HG03108 (cell line): ENCODE results near the gene AGBL3.
"Not testable (repeated sequence)": the region's sequence is repeated elsewhere in the genome, so short reads cannot be mapped to it uniquely, and the experiment has no call there.

Experiments used
- ATAC-seq: cut with Tn5 transposase; IDR thresholded peaks from one replicate; pipeline ENCODE4 v1.9.1; 2021; ENCODE audit warnings: moderate library complexity; ENCODE audit not compliant: unreplicated experiment

AGBL3 gene

DNA sequence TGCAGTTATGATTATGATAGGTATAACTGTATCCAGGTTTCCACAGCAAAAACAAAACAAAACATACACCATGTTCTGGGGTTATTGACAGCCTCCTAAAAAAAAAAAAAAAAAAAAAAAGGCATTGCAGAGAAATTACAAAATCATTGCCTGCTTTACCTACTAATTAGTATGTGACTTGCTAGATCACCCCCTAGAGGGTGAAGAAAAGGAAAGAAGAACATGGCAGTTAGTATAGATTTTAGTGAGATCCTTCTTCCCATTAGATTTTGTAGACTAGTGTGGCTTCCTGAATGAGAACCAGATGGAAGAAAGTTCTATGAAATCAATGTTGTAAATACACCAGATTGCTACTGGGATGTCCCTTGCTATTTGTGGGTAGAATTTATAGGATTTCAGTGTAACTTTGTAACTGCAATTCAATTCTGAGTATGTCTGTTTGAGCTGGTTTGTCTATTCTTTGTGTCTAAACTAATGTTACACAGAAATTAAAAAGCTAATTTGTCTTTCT, 24.0 kb upstream of the AGBL3 start:
- ATAC-seq = no peak

DNA sequence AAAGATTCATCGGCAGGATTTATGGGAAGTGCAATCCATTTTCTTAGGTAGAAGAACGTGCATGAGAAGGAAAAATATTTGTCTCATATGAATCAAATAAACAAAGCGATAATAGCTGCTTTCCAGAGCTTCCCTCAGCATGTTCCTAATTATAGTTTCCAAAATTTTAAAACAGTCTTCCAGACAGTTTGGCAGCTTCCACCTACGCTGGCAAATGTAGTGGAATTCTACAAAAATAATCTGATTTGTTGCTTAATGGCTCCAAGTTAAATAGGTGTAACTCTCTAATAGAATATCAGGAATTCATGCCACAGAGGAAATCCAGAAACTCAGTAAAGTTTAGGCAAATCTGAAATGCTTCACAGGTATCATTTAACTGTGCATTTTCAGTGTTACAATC, 23.3 kb upstream of the AGBL3 start:
- ATAC-seq = no peak

DNA sequence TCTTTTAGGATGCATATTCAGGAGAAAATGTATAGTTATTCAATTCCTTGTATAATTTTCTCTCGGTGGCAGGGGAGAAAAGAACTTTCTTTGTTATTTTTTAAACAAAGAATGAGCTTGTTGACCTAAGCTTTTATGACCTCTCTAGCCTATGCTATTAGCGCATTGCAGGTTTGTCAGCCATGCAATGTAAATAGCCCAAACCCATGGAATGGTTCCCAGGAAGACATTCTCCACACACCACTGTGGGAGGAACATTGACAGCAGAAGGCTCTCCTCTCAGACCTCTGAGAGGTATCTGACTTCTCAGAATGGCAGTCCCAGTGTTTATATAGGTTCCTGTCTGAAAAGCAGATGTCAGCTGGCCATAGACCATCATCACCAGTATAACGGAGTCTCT, 19.6 kb upstream of the AGBL3 start:
- no peak for ATAC-seq

DNA sequence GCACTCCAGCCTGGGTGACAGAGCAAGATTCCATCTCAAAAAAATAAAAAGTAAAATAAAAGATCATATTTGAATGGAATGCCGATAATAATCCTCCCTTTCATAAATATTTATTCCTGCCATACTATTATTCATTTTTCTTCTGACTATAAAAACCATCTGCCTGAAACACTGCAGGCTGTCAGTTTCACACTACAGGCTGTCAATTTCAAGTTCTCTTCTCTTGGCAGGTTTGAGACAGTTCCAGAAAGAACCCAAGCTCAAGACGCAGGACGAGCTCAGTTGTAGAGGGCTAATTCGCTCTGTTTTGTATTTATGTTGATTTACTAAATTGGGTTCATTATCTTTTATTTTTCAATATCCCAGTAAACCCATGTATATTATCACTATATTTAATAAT, 18.2 kb upstream of the AGBL3 start:
- ATAC-seq = no peak

DNA sequence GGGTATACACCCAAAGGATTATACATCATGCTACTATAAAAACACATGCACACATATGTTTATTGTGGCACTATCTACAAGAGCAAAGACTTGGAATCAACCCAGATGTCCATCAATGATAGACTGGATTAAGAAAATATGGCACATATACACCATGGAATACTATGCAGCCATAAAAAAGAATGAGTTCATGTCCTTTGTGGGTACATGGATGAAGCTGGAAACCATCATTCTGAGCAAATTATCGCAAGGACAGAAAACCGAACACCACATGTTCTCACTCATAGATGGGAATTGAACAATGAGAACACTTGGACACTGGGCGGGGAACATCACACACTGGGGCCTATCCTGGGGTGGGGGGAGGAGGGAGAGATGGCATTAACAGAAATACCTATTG, 4.7 kb upstream of the AGBL3 start:
- ATAC-seq = not testable (repeated sequence)

DNA sequence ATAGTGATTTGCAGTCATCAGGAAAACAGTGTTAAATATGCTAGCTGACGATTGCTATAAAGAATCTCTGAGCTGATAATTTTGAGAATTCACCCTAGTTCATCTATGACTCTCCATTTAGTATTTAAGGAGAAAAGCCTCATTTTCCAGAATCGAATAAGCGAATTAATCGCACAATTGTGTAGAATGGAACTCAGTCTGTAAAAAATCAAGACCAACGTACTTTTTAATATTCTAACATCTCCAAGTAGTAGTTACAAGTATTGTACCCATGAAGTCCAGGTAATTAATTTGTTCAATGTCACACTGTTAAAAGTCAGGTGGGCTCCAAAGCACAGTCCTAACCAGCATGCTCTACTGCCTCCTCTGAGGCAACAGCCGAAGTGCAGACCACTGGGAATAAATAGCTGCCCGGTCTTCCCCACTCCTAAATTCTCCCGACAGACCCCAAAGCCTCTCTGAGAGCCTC, 380 bp upstream of the AGBL3 start:
- no peak for ATAC-seq

DNA sequence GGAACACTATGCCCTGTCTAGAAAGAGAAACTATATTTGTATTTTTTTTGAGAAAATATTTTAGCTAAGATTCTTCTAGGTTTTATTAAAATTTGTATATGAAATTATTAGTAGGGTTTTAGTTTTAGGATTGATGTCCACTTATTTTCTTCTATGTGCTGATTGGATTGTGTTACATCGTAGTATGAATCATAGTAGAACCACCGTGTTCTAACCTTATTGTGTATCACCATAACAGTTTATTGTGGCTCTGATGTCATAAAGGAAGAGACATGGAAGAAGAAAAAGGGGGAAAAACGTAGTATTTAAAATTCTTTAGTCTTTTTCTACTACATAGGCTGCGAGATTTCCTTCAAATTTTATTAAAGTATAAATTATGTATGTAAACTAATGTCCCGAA, 1.9 kb downstream of the AGBL3 start:
- ATAC-seq = no peak

DNA sequence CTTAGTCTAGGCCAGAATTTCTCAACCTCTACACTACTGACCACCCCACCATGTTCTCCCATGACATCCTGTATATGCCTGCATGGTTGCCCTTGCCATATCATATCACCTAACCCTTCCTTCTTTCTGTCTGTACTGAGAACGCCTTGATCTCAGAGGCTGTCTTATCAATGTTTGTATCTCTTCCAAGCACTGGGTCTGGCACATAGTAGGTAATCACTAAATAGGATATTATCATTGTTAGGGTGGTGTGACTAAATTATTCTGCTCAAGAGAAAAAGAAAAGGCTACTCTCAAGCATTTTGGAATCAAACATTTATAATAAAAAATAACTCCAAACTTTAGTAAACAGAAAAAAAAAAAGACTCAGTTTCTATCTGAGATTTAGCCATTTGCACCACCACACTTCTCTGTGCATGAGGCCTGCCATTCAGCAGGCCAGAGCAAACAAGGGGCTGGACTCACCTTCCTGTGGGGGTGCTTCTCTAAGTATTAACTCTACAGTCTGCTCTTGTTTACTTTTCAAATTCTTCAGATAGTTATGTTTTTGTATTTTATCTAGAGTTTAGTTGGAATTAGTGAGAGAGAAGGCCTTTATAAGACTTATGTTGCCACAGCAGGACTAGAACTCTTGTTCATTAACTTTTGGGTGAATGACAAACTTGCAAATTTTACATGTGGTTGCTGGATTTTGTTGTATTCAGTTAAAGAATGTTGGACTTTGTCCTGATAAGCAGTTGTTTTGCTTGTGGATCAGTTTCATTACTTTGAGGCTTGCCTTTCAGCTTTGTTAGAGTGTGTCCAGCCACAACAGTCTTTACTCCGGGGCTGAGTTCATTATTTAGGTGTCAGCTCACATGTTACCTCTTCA, 5.4 kb downstream of the AGBL3 start:
- no peak for ATAC-seq

DNA sequence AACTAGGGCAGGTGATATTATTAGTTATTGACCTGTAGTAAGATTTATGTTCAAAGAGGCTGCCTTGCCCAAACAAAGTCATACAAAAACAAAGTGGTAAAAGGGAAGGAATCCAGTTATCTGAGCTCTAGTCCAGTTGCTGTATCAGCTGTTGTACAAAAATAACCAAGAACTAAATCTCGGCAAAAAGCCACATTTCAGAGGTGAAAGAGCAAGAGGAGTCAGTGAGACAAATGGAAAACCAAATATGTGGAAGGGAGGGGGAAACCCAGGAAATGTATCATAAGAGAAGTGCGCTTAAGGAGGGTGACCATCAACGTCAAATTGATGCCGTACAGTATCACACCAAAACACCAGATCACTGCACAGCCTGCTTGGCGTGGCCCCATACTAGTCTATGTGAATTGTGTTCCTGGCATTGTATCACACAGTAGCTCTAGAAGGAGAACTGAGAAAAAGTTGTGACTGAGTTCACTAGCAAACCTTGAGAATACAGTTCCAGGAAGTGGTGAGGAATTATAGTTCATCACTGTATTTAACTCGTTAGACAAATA, 6.4 kb downstream of the AGBL3 start:
- peak; percentile 51 for ATAC-seq

DNA sequence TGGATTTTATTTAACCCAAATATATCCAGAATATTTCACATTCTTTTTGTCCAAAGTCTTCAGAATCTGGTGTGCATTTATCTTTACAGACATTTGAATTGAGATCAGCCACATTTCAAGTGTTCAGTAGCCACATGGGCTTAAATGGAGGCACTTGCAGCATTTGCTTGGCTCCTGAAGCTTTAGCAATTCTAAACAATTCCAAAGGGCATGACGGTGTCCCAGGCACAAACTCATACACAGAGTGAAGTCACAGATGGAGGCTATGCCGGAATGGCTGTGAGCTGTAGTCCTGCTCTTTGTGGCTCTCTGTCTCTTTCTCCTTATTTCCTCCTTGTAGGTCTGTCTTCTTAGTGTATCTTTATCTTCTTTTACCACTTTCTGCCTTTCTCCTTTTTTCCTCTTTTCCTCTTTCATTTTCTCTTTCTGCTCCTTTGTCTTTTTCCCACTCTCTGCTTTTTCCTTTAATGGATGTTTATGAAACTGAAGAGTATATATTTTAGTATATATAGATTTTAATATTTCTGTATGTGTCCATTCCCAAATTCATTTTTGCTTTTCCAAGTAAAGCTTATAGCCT, 7.7 kb downstream of the AGBL3 start:
- no peak for ATAC-seq

DNA sequence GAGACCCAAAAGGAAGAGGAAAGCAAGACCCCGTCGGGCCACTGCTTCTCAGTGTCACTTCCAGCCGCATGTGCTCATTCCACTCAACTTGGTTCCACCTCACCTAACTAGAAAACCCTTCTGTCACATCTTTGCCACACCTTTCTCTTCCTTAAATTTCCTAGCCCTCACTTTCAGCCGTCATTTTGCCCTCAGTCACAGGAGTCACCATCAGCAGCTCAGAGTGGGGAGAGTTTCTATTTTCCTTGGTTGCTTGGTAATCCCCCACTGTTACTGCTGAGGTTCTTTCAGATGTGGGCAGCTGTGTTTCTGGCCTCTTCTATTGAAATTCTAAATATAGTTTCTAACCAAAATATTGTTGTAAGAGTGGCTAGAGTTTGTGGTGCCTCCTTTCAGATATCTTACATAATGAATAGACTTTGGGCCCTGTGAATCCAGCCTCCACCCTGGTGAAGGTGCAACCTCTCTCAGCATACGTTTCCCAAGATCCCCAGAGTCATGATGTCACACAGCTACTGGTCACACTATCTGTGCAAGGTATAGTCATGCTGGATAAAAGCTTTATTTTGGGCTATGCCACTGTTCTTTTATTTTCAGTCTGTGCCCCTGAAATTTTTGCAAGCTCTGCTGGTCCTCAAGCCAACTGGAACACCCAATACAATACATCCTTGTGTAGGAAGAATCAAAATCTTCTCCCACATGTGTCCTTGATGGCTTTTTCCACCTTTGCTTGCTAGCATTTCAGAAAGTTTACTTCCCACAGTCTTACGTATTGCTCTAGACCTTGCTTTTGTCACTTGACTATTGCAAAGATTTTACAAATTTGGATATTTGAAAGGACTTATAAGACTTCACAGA, 9.2 kb downstream of the AGBL3 start:
- peak; percentile 38 for ATAC-seq

DNA sequence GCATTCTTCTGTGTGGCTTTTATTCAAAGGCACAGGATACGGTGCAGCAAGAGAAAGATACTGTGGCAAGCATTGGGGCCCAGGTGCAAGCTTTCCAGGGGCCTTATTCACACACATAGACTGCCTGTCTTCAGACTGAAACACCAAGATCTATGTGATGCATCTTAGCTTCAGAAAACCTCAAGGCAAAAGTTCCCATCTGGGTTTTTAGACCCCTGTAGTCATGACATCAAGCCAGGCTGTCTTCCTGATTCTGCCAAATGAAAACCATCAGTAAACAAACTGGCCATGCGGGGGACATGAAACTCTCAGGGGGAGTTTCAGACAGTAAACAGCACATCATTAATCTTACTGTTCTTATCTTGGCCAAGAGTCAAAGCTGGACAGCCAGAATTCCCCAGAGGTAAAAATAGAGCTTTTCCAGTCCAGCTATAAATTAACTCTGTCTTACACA, 9.8 kb downstream of the AGBL3 start:
- peak; percentile 44 for ATAC-seq

DNA sequence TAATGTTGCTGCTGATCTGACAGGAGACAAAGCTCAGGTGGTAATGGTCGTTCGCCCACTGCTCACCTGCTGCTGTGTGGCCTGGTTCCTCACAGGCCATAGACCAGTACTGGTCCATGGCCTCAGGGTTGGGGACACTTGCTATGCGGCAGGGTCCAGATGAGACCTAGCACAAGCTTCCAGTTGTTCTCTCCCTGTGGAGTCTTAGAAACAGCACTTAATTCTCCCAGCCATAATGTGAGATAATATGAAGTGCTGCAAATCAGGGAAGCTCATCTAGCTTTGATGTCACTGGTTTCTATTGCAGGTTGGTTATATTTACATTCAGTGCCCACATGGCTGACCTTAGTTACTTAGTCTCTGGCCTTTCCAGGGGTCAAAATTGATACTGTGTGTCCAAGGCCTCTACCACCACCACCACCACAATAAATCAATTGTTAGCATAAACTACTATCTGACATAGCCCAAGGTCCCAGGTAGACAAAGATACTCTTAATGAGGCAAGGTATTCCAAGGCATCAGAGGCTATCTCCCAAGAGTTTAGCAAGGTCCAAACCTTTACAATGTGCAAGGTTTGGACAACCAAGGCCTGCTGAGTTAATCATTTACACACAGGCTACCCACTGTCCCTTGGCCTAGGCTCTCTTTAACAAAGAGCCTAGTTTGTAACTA, 11.0 kb downstream of the AGBL3 start:
- no peak for ATAC-seq

DNA sequence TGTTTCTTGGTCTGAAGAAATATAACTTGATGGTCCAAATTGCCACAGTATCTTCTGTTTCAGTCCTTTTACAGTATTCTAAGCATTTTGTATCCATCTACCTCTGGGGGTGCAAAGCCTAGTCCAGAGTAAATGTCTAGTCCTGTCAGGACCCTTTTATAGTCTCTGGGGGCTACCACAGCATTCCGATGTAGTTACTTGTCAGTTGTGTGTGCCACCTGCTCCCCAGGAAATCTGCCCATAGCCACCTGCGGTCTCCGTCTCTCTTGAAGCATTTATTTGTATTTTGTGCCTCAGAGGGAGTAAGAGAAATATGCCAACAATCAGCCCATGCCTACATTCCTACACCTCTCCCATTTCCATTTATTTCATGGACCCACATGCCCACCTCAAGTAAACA, 12.8 kb downstream of the AGBL3 start:
- ATAC-seq = no peak

DNA sequence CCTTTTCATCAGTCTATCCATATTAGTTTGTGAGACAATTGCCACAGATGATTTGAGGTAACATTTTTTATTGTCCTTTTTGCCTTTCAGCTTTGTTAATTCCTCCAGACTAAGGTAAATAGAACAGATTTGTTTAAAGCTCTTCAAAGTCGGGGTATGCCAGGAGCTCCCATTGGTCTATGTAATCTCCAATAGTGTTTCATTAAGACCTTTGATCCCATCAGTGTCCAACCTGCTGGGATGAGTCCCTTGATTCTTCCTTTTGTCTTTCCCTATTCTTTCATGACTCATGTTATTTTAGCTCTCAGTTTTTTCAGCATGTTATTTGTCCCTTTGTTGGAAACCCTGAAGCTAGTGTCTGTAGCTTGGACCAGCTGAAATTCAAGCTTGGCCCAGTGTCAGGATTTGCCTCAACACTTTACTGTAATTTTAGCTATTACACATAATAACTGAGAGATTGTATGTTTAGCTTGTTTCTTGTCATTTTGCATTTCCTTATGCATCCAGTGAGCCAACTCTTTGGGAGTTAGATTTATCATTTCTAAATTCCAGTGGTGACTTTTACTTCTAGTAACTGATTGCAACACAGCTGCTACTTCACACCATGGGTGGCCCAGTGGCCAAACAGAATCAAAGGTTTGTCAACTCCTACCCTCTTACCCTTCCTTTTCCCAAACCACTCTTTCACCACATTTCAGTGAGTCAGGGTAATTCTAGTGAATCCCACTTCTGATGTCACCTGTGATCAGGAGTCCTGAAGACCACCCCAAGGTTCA, 15.3 kb downstream of the AGBL3 start:
- no peak for ATAC-seq

DNA sequence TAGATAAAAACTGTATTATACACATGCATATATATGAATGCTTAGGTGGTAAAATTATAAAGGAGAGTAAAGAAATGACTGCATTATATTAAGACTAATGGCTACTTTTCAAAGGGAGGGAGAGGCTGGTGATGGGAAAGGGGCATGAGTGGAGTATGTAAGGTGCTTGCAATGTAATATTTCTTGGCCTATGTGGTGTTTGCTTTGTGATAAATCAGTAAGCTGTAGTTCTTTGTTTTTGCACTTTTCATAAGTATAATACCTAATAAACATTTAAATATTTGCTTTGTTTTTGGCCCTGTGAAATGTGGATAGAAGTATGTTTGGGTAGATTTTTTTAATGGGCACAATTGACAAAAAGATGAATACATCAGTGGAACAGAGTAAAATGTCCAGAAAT, 25.9 kb downstream of the AGBL3 start:
- no peak for ATAC-seq

DNA sequence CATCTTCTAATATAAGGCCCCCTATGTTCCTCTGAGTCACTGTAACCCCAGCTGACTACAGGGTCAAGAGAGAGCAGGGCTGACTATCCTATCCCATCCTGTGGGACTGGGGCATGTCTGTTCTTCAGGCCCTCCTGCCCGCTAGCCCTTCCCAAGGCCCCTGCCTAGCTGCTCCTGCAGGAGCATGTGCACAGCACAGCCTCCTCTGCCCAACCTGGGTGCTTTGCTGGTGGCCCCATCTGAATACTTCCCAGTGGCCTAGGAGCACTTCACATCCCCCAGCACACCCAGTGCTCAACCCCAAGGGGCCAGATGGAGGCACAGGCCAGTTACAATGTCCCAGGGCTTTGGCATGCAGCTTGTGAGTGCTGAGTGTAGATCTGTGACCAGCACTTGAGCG, 37.3 kb downstream of the AGBL3 start:
- no peak for ATAC-seq

DNA sequence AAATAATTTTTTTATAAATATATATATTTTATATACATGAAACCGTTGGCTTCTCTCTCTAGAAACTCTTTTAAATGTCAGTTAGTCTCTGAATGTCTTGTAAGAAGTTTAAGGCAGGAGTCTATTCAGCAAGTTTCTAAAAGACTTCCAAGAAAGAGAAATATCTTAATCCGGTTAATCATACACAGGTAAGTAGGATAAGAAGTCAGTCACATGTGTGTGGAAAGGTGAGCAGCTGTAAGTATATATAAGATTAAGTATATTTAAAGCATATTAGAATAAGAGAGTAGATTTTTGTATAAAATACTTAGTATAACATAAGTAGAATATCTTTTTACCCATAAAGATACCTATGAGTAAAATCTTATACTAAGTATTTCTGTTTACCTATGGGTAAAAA, 48.9 kb downstream of the AGBL3 start:
- no peak for ATAC-seq

DNA sequence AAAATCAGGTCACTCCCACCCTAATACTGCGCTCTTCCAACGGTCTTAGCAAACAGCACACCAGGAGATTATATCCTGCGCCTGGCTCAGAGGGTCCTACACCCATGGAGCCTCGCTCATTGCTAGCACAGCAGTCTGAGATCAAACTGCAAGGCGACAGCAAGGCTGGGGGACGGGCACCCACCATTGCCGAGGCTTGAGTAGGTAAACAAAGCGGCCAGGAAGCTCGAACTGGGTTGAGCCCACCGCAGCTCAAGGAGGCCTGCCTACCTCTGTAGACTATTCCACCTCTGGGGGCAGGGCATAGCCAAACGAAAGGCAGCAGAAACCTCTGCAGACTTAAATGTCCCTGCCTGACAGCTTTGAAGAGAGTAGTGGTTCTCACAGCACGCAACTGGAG, 80.7 kb downstream of the AGBL3 start:
- not testable (repeated sequence) for ATAC-seq

DNA sequence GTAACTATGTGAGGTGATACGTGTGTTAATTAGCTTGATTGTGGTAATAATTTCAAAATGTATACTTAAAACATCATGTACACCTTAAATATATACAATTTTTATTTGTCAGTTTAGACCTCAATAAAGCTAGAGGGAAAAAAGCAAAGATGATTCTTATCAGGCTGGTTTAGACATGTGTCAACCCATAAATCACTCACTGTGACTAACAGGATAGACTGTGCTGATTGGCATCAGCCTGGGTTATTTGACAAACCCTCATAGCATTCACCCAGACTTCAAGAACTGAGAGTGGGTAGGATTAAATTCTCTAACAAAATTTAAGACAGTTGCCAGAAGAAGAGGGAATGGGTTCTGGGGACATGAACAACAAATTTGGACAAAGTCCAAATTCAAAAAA, 87.8 kb downstream of the AGBL3 start:
- ATAC-seq = no peak
